ENCODE data around the gene ACTR3. TPM values are rescaled to one million over a fixed set of nuclear protein-coding genes. Genes with fewer than 3 reads are reported as not detected.

The ACTR3 gene
- total and polyA plus RNA-seq, 7 donors, result 34.3 to 113 (median 88.1) TPM

GRCh38 chr2:114011713-114012112, 121.8 kb downstream of the ACTR3 start:
- Histone ChIP-seq H3K4me1 (no peaks in the 10 kb centered on the region), H3K36me3 (ENCODE audit: insufficient read depth in 1 of 2, low read depth in 1 of 2) (no peaks in the 10 kb centered on the region), H3K27me3 (ENCODE audit: insufficient read depth in 3 of 3, low read length in 2 of 3) (no peaks in the 10 kb centered on the region), H3K27ac (no peak overlapping the region), H3K9me3 (no peaks in the 10 kb centered on the region), H3K4me3 (no peak overlapping the region)
- no peak for DNase-seq
- TF ChIP-seq CTCF (IDR thresholded peaks at IDR 0.05), result no peak
- ATAC-seq, result no peak
- WGBS, 3 donors, result 57 to 90% (median 59%) methylated on average over 4 of the region's 4 CpGs
- intact Hi-C loops (cut with DNase I), result loop anchor here in 1 of 2 donors (5.0 kb wide), 1 partner anchor 1216 kb away; no protein-coding TSS in a partner anchor

Other genes starting within 250 kb of the ACTR3 start
- gene SLC35F5, start 133.4 kb upstream of the ACTR3 start, total RNA-seq, result 10 to 100 TPM; 45.7 to 86.3 (median 50.7) TPM
- 10 to 100 TPM; 23.1 to 54.6 (median 37.6) TPM for gene SLC35F5, start 133.4 kb upstream of the ACTR3 start, polyA plus RNA-seq